Hindlimb muscle (tissue), 1 donor: ENCODE measurements around the gene MRPL58. TPM values are rescaled to one million over a fixed set of nuclear protein-coding genes. Genes with fewer than 3 reads are reported as not detected.
"Not testable (repeated sequence)": the region's sequence is repeated elsewhere in the genome, so short reads cannot be mapped to it uniquely, and the experiment has no call there.

ENCODE experiments used
- DNase-seq: peaks from one replicate; pipeline ENCODE4 v3.0.0-alpha.2; 2013
- polyA plus RNA-seq: library from polyadenylated mRNA; unstranded; fragments of 120-200 nt; gene quantifications from one replicate; pipeline ENCODE4 v1.2.1, GENCODE V29; 2013; ENCODE audit not compliant: insufficient read length

MRPL58 gene
- polyA plus RNA-seq, result 21.2 TPM

DNA sequence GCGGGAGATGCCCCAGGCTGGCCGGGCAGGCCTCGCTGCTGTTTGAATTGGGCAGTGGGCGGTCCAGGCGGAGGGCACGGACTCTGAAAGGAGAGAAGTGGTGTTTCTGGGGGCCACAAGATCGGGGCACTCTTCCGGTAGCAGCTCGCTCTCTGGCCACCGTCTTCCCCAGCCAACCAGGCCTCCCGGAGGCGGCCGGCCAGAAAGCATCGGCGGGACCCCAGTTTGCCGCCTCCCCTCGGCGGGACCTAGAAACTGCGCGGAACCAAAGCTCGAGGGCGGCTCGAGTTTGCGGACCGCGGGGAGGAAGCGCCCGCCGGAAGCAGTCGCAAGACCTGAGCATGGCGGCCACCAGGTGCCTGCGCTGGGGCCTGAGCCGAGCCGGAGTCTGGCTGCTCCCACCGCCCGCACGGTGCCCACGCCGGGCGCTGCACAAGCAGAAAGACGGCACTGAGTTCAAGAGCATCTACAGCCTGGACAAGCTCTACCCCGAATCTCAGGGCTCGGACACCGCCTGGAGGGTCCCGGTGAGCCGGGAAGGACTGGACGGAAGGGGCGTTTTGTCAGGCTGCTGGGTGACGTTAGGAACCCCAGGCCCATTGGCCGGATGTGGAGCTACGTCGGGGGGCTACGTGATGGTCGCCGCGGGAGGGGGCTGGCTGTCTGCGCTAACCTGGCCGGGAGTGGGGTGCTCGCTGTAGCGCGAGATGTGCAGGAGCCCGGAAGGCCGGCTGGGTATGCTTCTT, at the start of gene MRPL58:
TSS of gene MRPL58 (plus strand) at position 325 of the 746 bp plus-strand sequence. CDS start at position 342, 17 bp downstream.
- peak; percentile 88 for DNase-seq

DNA sequence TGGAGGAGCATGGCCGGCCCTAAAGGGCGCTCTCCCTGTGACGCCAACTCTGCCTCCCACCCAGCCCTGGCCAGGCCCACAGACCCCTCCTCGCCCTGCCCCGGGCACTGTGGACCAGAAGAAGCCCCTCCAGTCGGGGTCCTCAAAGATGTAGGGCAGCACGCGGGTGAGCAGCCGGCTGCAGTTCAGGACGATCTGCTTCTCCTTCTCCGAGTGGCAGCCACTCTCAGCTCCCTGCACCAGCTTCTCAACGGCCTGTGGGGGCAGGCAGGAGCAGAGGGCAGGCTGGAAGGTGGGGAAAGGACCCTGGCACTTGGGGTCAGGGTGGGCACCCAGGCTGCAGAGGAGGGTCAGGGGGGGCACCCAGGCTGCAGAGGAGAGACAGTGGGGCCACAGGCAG, 48.8 kb upstream of the MRPL58 start:
- no peak for DNase-seq

DNA sequence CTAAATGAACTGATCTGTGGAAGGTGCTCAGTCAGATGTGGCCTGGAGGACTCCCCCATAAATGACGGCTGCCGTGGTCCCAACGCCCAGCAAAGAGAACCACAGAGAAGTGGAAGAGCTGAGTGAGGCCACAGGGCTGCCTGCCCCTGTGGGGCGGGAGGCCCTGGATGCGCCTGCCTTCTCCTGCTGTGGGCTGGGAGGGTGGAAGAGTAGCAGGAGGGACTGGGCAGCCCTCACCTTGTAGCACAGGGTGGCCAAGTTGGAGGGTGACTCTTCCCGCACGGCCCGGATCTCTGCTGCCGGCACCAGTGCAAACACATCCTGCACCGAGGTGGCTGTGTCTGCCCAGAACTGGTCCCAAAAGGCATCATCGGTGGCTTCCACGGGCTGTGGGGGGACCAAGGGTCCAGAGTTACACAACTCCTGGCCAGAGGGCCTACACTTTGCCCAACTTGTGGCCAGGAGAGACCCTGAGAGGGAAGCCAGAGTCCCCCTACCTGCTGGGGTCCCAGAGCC, 48.2 kb upstream of the MRPL58 start:
- DNase-seq, result no peak

DNA sequence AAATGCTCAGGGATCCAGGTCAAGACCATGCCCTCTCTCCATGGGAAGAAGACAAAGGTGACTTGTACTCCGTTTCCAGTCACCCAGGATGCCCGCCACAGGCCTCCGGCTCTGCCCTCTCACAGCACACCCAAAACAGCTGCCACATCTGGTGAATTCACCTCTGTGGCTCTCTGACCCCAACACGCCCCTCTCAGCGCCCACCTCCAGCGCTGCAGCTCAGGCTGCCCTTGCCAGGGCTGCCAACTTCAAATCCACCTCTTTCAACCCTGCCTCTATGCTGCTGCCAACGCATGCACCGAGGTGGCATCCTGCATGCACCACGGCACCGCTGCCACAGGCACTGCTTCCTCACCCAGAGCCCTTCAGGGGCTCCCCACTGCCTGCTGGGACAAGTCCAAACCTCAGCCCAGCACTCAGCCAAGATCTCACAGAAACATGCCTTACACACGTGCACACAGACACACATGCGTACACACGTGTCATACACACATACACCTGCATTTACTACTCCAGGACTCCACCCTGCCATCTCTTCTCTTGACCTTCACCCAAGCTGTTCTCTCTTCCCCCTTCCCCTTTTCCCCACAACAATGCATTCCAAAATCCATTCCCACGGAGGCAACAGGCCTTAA, 47.4 kb upstream of the MRPL58 start:
- DNase-seq, result no peak

DNA sequence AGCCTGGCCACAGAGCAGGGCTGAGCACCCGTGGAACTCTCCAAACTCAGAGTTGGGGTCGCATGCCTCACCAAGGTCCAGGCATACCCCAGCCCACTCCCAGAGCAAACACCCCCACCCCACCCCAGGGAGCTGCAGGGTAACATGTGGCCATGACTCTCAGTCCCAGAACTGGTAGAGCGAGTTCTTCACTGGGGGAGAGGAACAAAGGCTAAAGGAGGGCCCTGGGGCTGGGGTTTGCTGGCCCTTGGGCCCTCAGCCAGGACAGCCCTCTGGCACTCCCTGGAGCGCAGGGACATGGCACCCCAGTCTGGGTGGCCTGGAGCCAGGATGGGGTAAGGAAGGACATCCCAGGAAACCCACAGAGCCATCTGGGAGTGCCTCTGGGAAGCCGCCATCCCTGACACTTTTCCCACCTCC, 44.1 kb upstream of the MRPL58 start:
- DNase-seq, result no peak

DNA sequence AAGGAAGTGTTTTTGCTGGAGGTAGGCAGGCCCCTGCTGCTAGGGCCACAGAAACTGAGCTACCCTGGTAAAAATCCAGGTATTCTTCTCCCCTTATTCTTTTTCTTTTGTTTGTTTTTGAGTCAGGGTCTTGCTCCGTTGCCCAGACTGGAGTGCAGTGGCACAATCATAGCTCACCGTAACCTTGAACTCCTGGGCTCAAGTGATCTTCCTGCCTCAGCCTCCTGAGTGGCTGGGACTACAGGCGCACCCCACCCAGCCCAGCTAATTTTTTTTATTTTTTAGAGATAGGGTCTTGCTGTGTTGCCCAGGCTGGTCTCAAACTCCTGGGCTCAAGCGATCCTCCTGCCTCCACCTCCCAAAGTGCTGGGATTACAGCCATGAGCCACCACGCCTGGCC, 43.0 kb upstream of the MRPL58 start:
- not testable (repeated sequence) for DNase-seq

DNA sequence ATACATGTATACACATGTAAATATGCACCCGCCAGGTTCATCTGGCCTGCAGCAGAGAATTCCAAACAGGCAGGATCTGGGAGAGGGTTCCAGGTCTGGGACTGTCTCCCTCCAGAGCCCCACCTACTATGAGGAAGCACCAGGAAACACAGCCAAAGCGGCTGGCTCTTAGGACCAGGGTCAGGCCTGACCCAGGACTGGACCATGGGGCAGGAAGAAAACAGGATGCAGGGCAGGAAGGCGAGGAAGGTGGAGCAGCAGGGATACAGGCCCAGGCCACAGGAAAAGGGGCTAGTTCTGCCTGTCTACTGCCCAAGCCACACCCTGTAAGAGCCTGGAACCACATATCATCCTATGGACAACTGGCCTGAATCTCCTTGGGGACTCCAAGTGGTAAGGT, 42.1 kb upstream of the MRPL58 start:
- DNase-seq, result no peak

DNA sequence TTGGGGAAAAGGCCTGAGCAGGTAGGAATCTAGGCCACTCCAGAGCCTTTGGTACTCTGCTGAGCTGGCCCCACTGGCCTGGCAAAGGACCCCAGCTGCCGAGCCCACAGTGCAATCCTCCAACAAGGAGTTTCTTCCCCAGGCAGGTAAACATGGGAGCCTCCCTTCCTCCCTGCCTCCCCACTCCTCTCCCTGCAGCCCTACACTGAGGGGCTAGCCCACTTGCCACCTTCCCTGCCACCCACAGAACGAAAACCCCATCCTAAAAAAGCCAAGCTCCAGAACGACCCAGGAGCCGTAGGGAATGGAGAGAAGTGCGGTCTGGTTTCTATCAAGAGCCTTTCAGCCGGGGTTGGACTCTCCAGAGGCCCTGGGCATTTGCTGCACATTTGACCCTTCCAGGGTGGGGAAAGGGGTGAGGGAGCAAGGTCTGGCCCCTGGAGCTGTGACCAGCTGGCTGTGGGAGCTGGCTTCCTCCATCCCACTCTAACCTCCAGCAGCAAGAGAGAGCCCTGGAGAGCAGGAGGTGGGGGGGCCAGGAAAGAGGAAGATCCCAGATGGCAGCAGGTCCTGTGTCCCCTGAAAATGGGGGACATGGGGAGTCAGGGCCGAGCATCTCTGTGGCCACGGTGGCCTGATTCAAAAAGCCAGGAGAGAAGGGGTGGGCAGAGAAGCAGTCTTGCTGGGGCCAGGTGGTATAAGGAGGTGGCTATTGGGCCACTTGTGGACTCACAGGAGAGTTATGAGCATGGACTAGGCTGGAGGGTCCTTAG, 41.2 kb upstream of the MRPL58 start:
- DNase-seq, result no peak

DNA sequence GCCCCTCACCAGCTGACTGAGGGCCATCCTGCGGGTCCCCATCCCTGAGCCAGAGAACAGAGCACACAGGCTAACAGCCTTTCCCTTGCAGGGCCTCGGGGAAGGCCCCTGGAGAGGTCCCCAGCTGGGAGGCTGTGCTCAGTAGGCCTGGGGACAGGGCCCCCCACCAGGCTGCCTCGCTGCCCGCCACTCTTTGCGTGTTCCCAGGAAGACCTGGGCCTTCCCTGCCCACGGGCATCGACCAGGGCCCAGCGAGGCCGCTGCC, 40.7 kb upstream of the MRPL58 start:
- no peak for DNase-seq

DNA sequence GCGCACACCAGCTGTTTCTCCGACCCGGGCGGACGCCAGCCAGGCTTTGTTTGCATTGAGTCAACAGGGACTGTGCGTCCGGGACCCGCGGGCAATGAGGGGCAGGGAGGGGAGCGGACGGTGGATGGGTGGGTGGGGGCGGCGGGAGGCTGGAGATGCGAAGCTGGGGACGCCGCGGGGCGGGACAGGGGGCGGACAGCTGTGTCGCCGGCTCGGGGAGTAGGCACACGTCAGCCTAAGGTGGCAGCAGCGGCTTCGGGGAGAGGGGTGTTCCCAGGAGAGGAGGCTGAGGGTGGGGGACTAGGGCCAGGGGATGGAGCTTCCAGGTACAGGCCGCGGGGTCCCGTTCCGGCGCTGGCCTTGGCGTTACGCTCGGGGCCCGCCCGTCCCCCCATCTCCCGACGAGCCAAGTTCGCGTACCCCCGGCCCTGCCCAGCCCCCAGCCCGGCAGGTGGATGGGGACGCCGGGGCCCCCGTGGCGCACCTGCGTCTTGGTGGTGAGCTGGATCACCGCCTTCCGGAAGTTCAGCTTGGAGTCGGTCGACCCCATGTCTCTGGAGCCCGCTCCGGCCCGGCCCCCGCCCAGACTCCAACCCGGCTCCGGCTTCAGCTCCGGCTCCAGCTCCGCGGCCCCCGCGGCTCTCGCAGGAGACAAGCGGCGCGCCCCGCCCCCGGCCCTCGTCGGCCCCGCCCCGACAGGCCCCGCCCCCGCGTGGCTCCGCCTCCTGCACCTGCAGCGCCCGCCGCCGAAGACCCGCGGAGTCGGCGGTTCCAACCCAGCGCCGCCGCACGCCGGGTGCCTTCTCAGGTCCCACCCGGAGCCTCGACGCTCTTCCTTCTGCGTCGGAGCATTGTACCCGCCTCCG, 40.1 kb upstream of the MRPL58 start, which contains the start of gene HID1:
TSS of gene HID1 (minus strand) at position 653 of the 866 bp plus-strand sequence. CDS start at position 550, 103 bp downstream.
- DNase-seq, result no peak

DNA sequence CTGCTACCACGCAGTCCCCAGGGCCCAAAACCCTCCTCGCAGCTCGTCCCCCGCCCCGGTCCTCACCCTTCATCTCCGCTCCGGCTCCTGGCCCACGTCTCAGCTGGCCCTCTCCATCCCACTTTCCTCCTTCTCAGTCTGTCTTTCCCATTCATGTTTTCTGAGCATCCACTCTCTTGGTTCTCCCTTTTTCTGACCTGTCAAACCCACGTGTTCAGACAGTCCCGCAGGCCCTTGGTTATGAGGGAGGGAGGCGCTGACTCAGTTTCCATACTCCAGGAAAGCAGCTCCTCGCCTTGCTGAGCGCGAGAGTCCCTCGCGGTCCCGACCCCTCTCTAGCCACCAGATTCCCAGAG, 39.5 kb upstream of the MRPL58 start:
- DNase-seq, result no peak

DNA sequence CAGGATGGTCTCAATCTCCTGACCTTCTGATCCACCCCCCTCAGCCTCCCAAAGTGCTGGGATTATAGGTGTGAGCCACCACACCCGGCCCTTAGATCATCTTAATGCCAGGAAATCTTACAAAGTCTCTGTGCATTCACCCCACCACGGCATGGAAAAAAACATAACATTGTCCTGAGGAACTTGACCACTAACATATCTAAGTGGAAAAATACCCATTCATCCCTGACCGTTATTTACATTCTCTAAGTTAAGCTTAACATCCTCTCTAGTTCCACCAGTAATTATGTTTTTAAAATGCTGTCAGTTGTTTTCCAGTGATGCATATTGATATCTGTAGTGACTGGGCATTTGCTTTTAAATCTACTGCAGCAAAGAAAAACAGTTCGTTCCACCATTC, 36.5 kb upstream of the MRPL58 start:
- no peak for DNase-seq

DNA sequence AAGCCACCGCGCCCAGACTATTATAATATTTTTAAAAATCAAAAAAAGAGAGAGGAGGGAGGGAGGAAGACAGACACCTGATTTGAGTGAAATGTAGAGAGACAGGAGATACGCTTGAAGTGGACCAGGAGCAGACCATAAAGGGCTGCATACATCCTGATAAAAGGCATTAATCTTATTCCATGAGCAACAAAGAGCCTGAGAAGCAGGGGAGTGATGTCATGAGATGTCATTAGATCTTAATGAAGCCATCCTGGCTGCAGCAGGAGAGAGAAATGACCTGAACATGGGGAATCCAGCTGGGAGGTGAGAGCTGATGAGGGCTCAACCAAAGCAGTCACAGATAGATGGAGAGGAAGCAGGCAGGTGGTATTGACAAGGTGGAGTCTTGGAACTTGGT, 34.7 kb upstream of the MRPL58 start:
- DNase-seq, result no peak

DNA sequence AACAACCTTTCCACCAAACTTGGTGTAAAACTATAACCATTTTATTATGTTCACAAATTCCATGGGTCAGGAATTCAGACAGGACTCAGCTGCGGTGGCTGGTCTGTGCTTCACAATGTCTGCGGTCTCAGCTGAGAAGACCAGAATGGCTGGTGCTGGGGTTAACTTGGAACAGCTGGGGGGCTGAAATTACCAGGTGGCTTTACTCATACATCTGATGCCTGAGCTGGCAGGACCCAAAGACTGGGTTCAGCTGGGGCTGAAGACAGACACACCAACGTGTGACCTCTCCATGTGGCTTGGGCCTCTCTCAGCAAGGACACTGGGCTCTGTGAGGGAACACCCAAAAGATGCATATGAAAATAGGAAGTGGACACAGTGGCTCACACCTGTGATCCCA, 34.2 kb upstream of the MRPL58 start:
- no peak for DNase-seq

DNA sequence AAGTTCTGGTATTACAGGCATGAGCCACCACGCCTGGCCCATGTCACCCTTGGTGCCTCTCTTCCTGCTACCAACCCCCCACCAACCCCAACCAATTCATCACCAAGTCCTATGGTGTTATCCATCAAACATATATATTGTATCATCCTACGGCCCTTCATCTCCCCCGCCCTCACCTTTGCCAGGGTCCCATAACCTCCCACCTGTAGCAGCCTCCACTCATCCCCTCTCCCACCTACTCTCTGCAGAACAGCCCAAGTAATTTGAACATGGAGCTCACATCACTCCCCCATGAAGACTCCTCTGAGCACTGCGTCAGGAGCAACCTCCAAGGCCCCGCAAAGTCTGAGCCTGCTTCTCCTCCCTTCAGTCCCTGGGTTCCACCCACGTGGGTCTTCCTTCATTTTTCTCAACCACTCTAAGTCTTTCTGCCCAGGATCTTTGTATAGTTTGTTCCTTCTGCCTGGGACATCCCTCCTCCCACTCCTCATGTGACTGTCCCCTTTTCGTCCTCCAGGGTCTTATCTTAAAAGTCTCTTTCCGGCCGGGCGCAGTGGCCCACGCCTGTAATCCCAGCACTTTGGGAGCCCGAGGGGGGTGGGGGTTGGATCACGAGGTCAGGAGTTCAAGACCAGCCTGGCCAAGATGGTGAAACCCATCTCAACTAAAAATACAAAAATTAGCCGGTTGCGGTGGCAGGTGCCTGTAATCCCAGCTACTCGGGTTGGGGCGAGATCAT, 32.9 kb upstream of the MRPL58 start:
- no peak for DNase-seq

DNA sequence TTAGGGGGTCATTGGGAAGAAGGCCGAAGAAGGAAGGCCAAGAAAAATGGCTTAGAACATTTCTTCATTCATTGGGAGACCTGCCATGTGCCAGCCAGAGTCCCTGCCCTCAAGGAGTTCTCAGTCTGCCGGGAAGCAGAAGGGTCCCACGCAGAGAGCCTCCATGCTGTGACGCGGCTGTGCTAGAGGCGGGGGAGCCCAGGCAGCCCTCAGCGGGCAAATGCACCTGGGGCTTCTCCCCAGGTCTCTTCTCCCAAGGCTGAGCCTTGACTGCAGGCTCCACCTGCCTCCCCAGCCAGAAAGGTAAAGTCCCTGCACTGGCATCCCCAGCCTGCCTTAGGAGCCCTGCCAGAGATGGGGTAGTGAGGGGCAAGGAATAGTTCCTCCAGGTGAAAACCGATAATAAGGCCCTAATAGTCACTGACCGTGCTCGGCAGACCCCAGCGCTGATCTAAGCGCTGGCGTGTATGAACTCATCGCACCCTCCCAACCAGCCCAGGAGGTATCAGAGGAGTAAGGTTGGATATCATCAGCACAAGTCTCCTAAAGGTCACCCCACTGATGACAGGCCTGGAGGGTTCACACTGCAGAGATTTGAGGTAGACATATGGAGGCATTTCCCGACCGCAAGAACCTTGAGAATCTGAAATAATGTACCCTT, 31.0 kb upstream of the MRPL58 start:
- DNase-seq, result no peak

DNA sequence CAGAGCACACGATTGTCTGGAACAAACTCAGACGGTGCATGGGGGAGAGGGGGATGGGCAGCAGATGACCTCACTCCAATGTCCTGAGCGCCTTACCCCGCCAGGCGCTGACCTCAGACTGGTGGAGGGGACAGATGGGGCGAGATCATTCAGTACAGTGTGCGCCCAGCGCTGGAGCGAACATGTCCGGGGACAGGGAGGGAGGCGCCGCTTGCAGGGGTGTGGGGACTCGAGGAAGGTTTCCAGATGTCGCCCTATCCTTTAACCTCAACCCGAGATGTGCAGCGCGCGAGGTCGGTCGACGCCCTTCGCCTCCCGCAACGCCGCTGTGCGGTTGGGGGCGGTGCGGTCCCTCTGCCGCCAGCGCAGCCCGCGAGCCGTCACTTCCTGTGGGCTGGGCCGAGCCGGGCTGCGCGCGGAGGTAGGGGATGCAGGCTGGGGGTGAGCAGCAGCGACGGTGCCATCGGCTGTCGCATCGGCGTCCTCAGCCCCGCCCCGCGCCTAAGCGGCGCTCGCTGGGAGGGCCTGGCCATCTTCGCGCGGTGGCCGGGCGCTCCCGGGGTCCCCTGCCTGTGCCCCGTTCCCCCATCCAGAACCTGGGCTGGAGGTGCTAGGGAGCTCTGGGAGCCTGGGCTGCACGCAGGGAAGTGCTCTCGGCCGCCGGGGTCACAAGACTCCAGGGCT, 30.3 kb upstream of the MRPL58 start:
- peak; percentile 72 for DNase-seq

DNA sequence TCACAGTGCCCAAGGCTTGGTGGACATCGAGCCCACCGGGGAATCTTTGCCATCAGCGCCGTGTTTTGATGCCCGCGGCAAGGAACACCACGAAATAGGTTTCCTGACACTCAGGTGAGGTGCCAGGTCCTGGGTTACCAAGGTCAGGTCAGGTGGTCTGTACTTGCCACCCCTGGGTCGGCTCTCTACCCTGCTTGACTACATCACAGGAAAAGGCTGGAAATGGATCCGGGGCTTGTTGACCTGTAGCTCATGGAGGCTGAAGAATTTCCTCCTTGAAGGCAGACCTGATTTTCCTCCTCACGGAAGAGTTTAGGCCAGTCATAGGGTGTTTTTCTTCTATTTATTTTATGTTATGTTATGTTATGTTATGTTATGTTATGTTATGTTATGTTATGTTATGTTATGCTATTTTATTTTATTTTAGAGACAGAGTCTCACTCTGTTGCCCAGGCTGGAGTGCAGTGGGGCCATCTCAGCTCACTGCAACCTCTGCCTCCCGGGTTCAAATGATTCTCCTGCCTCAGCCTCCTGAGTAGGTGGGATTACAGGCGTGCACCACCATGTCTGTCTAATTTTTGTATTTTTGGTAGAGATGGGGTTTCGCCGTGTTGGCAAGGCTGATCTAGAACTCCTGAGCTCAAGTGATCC, 29.7 kb upstream of the MRPL58 start:
- DNase-seq, result not testable (repeated sequence)

DNA sequence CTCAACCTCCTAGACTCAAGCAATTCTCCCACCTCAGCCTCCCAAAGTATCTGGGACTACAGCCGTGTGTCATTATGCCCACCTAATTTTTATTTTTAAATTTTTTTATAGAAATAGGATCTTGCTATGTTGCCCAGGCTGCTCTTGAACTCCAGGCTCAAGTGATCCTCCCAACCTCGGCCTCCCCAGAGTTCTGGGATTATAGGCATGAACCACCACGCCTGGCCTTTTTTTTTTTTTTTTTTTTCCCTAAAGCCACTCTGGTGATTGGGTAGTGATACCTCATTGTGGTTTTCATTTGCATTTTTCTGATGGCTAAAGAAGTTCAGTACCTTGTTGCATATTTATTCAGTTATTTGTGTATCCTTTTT, 26.3 kb upstream of the MRPL58 start:
- no peak for DNase-seq

DNA sequence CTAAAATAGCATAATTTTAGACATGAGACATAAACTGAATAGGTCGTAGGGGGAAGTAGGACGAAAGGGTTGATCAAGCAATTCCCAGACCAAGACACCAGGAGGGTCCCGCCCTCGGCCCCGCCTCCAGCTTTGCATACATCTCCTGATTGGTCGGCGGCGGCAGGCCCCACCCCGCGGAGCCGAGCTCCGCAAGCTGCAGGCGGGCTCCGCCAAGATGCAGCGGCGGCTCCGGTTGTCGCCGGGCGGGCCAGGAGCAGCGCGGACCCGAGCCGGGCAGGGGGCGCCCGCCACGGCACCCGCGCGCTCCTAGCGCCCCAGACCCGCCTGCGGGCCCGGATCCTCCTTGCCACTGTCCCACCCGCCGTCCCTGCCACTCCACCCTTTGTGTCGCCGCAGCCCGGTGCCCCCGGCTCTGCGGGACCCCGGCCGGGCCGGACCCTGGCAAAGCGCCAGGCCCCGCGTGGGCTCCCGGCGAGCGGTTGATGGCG, 25.0 kb upstream of the MRPL58 start, which contains the start of gene CDR2L:
TSS of gene CDR2L (plus strand) at position 215 of the 491 bp plus-strand sequence. CDS start 412 bp downstream, outside the sequence.
- peak; percentile 96 for DNase-seq
